H9 (cell line): ENCODE results near the gene PDCD4. TPM values are rescaled to one million over a fixed set of nuclear protein-coding genes. Genes with fewer than 3 reads are reported as not detected.

ENCODE experiments used
- DNase-seq: peaks from one replicate; pipeline ENCODE4 v3.0.0-alpha.2; 2017
- H2AFZ ChIP-seq: one replicate; pipeline ENCODE4 v1.6.1; 2013; ENCODE audit warnings: mild to moderate bottlenecking, low read length, control low read depth, moderate library complexity
- H2AK5ac ChIP-seq: 2 replicates; pipeline ENCODE4 v1.6.1; 2013; ENCODE audit warnings: low read length, control low read depth, mixed read lengths; ENCODE audit not compliant: insufficient read length
- H2BK120ac ChIP-seq: one replicate; pipeline ENCODE4 v1.6.1; 2013; ENCODE audit warnings: low read depth, mild to moderate bottlenecking, low read length, control low read depth, inconsistent platforms; ENCODE audit not compliant: poor library complexity, severe bottlenecking
- H2BK12ac ChIP-seq: 2 replicates; pipeline ENCODE4 v1.6.1; 2013; ENCODE audit warnings: low read length, control low read depth, mixed read lengths, low read depth; ENCODE audit not compliant: insufficient read length
- H2BK15ac ChIP-seq: 2 replicates; pipeline ENCODE4 v1.6.1; 2013; ENCODE audit warnings: low read depth, low read length, control low read depth
- H2BK20ac ChIP-seq: one replicate; pipeline ENCODE4 v1.6.1; 2013; ENCODE audit warnings: low read depth, mild to moderate bottlenecking, low read length, control low read depth, inconsistent platforms; ENCODE audit not compliant: poor library complexity, severe bottlenecking
- H2BK5ac ChIP-seq: 2 replicates; pipeline ENCODE4 v1.6.1; 2013; ENCODE audit warnings: low read length, control low read depth, mixed read lengths; ENCODE audit not compliant: insufficient read length
- H3K14ac ChIP-seq: 2 replicates; pipeline ENCODE4 v1.6.1; 2013; ENCODE audit warnings: low read length, control low read depth; ENCODE audit not compliant: insufficient read depth
- H3K18ac ChIP-seq: 2 replicates; pipeline ENCODE4 v1.6.1; 2013; ENCODE audit warnings: low read depth, mild to moderate bottlenecking, mixed read lengths, low read length, control low read depth; ENCODE audit not compliant: insufficient read length
- H3K23ac ChIP-seq: 2 replicates; pipeline ENCODE4 v1.6.1; 2013; ENCODE audit warnings: low read length, control low read depth, mixed read lengths, low read depth; ENCODE audit not compliant: insufficient read length
- H3K23me2 ChIP-seq: 2 replicates; pipeline ENCODE4 v1.6.1; 2013; ENCODE audit warnings: low read depth, mild to moderate bottlenecking, mixed read lengths, low read length, control low read depth; ENCODE audit not compliant: insufficient read length, poor library complexity, severe bottlenecking
- H3K27ac ChIP-seq: 2 replicates; pipeline ENCODE4 v1.5.1; 2013; ENCODE audit warnings: low read length, control low read depth, mixed read lengths, low read depth; ENCODE audit not compliant: insufficient read length
- H3K27me3 ChIP-seq: 2 replicates; pipeline ENCODE4 v1.6.1; 2013; ENCODE audit warnings: low read length, control low read depth, inconsistent platforms; ENCODE audit not compliant: insufficient read depth
- H3K4ac ChIP-seq: 2 replicates; pipeline ENCODE4 v1.6.1; 2013; ENCODE audit warnings: low read depth, mild to moderate bottlenecking, control low read depth, inconsistent platforms, low read length, moderate library complexity
- H3K4me1 ChIP-seq: 2 replicates; pipeline ENCODE4 v1.6.1; 2013; ENCODE audit warnings: low read length, control low read depth, inconsistent platforms; ENCODE audit not compliant: insufficient read depth
- H3K4me2 ChIP-seq: 2 replicates; pipeline ENCODE4 v1.6.1; 2013; ENCODE audit warnings: low read length, control low read depth, mixed read lengths; ENCODE audit not compliant: insufficient read length, insufficient read depth
- H3K56ac ChIP-seq: 2 replicates; pipeline ENCODE4 v1.6.1; 2013; ENCODE audit warnings: low read depth, mild to moderate bottlenecking, mixed read lengths, low read length, control low read depth; ENCODE audit not compliant: insufficient read length
- H3K79me1 ChIP-seq: 2 replicates; pipeline ENCODE4 v1.6.1; 2013; ENCODE audit warnings: low read depth, mild to moderate bottlenecking, moderate library complexity, low read length, control low read depth, inconsistent platforms; ENCODE audit not compliant: insufficient read depth, poor library complexity, severe bottlenecking
- H3K79me2 ChIP-seq: 2 replicates; pipeline ENCODE4 v1.6.1; 2013; ENCODE audit warnings: low read length, control low read depth, inconsistent platforms; ENCODE audit not compliant: insufficient read depth
- H3K9ac ChIP-seq: 2 replicates; pipeline ENCODE4 v1.6.1; 2013; ENCODE audit warnings: low read length, control low read depth, mixed read lengths; ENCODE audit not compliant: insufficient read length; ENCODE audit errors: extremely low read depth
- H3K9me3 ChIP-seq: one replicate; pipeline ENCODE4 v1.6.1; 2013; ENCODE audit warnings: low read depth, low read length, inconsistent platforms; ENCODE audit not compliant: control insufficient read depth
- H3T11ph ChIP-seq: one replicate; pipeline ENCODE4 v1.6.1; 2013; ENCODE audit warnings: mild to moderate bottlenecking, low read length, control low read depth, inconsistent platforms
- H4K20me1 ChIP-seq: one replicate; pipeline ENCODE4 v1.6.1; 2013; ENCODE audit not compliant: control insufficient read depth, insufficient read length, insufficient read depth
- H4K5ac ChIP-seq: 2 replicates; pipeline ENCODE4 v1.6.1; 2013; ENCODE audit warnings: low read depth, mild to moderate bottlenecking, mixed read lengths, low read length, control low read depth; ENCODE audit not compliant: insufficient read length
- H4K8ac ChIP-seq: replicated peaks from 2 replicates; pipeline ENCODE4 v1.6.1; 2013; ENCODE audit warnings: low read length, control low read depth, mixed read lengths, low read depth; ENCODE audit not compliant: insufficient read length
- H4K91ac ChIP-seq: 2 replicates; pipeline ENCODE4 v1.6.1; 2013; ENCODE audit warnings: low read depth, mild to moderate bottlenecking, moderate library complexity, mixed read lengths, low read length, control low read depth; ENCODE audit not compliant: insufficient read length
- H3K27ac Mint-ChIP-seq, 3 experiments: 2 replicates in 2 of 3; 3 replicates in 1 of 3; pipeline ENCODE4 v1.8.0; 2020 to 2021; ENCODE audit warnings: mixed read lengths in 3 of 3, mild to moderate bottlenecking in 1 of 3, moderate library complexity in 1 of 3
- H3K27me3 Mint-ChIP-seq: 2 replicates; pipeline ENCODE4 v1.8.0; 2021; ENCODE audit warnings: low read depth, mild to moderate bottlenecking, moderate library complexity, mixed read lengths
- H3K36me3 Mint-ChIP-seq, 3 experiments: 2 replicates in 2 of 3; 3 replicates in 1 of 3; pipeline ENCODE4 v1.8.0; 2020 to 2021; ENCODE audit warnings: low read depth in 3 of 3, mixed read lengths in 3 of 3; ENCODE audit not compliant: insufficient read depth in 1 of 3
- H3K4me1 Mint-ChIP-seq, 2 experiments: 2 replicates each; pipeline ENCODE4 v1.8.0; 2020; ENCODE audit warnings: mixed read lengths in 2 of 2
- H3K4me3 Mint-ChIP-seq, 2 experiments: 2 replicates in 1 of 2; 3 replicates in 1 of 2; pipeline ENCODE4 v1.8.0; 2020 to 2021; ENCODE audit warnings: mild to moderate bottlenecking in 2 of 2, mixed read lengths in 2 of 2, moderate library complexity in 1 of 2
- H3K9me3 Mint-ChIP-seq, 2 experiments: 2 replicates in 1 of 2; 3 replicates in 1 of 2; pipeline ENCODE4 v1.8.0; 2020; ENCODE audit warnings: mild to moderate bottlenecking in 2 of 2, mixed read lengths in 2 of 2, moderate library complexity in 1 of 2
- WGBS: extraction: QIAGEN DNeasy Blood & Tissue Kit; methylation state at CpG from one replicate; pipeline ENCODE4 v1.1.7; 2013; ENCODE audit warnings: missing lambda C conversion rate, low lambda C conversion rate, mixed read lengths; ENCODE audit not compliant: insufficient read length; ENCODE audit errors: extremely low coverage; 5-methylcytosine and 5-hydroxymethylcytosine counted together
- total RNA-seq: library from RNA; stranded (reverse); gene quantifications from 2 replicates; pipeline ENCODE4 v1.2.1, GENCODE V29; 2021
- TF ChIP-seq, protein P1 (sequence below): fragments of 200-600 bp; sonication (generic); conservative IDR thresholded peaks from 3 replicates; pipeline ENCODE4 v1.8.0; 2021; ENCODE audit warnings: antibody characterized with exemption, mild to moderate bottlenecking

The PDCD4 gene
- total RNA-seq, 1 experiment from 2014 or later: 29.3 TPM

DNA sequence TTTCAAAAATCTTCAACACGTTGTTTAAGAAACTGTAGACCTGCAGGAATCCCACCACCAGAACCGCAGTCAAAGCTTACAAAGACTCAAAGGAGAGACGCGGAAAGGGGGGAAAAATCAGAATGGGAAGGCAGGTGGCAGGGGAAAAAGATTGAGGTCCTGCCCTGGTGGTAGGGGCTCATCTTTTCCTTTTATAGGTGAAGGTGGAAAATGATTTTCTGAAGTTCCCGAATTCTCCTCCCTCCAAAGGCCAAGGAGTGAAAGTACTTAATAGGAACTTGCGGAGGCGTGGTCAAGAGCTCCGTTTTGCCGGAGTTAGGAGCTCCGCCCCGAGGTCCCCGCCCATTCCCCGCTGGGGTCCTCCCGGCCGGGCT is 46.5 kb downstream of the PDCD4 start:
- Histone ChIP-seq H2BK12ac (no peak overlapping the region), H3K9ac (peak overlapping the region; percentile 65), H3K23ac (no peak overlapping the region), H4K8ac (no peak overlapping the region), H4K20me1 (no peaks in the 10 kb centered on the region), H3K4ac (no peak overlapping the region), H3K79me2 (peaks cover 5% of the 10 kb centered on the region; the same call in 1 of the 2 replicates), H3K27ac (no peak overlapping the region), H3K23me2 (no peaks in the 10 kb centered on the region), H2AFZ (peak overlapping the region; percentile 66), H4K5ac (no peak overlapping the region), H2BK5ac (no peak overlapping the region), H3T11ph (no peak overlapping the region), H3K9me3 (no peaks in the 10 kb centered on the region), H3K79me1 (no peaks in the 10 kb centered on the region), H3K4me2 (peak overlapping the region; percentile 85), H3K14ac (no peak overlapping the region), H2AK5ac (no peak overlapping the region), H3K56ac (no peak overlapping the region), H3K18ac (no peak overlapping the region), H2BK120ac (no peak overlapping the region), H2BK20ac (no peak overlapping the region), H3K4me1 (peaks cover 4% of the 10 kb centered on the region; the same call in 1 of the 2 replicates), H2BK15ac (no peak overlapping the region), H4K91ac (no peak overlapping the region), H3K27me3 (no peaks in the 10 kb centered on the region)
- TF ChIP-seq, protein P1, sequence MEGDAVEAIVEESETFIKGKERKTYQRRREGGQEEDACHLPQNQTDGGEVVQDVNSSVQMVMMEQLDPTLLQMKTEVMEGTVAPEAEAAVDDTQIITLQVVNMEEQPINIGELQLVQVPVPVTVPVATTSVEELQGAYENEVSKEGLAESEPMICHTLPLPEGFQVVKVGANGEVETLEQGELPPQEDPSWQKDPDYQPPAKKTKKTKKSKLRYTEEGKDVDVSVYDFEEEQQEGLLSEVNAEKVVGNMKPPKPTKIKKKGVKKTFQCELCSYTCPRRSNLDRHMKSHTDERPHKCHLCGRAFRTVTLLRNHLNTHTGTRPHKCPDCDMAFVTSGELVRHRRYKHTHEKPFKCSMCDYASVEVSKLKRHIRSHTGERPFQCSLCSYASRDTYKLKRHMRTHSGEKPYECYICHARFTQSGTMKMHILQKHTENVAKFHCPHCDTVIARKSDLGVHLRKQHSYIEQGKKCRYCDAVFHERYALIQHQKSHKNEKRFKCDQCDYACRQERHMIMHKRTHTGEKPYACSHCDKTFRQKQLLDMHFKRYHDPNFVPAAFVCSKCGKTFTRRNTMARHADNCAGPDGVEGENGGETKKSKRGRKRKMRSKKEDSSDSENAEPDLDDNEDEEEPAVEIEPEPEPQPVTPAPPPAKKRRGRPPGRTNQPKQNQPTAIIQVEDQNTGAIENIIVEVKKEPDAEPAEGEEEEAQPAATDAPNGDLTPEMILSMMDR: peak; percentile 15; the same call in 1 of the 3 replicates
- Mint-ChIP-seq H3K27me3 (no peaks in the 10 kb centered on the region), H3K9me3 (no peaks in the 10 kb centered on the region; a peak in 1 of 5 replicates), H3K4me1 (peaks cover 24 to 28% of the 10 kb centered on the region in 2 experiments), H3K27ac (peak overlapping the region; percentile 92 to 95 (median 93)), H3K4me3 (peak overlapping the region; percentile 96 to 98), H3K36me3 (peaks cover 0 to 6% (median 2%) of the 10 kb centered on the region in 3 experiments; a peak in 3 of 7 replicates)
- peak; percentile 96 for DNase-seq
- no CpG with 5 or more reads among the region's 15 CpGs for WGBS
